Thoracic aorta (tissue), 2 donors: Measurements from ENCODE around the gene B3GALT6. TPM values are rescaled to one million over a fixed set of nuclear protein-coding genes. Genes with fewer than 3 reads are reported as not detected.

Experiments used
- ATAC-seq: fragments of 150-250 bp; one replicate; pipeline ENCODE4 v1.8.0; 2017; ENCODE audit warnings: low read depth; ENCODE audit not compliant: insufficient number of reproducible peaks, low FRiP score
- DNase-seq: peaks from one replicate; pipeline ENCODE4 v3.0.0-alpha.2; 2020; ENCODE audit warnings: low spot score
- H3K27ac ChIP-seq, 2 donors: fragments of 200-600 bp; sonication (generic); 1 replicate in 1 of 2; 2 replicates in 1 of 2; pipeline ENCODE4 v1.5.1; 2016; ENCODE audit warnings: mild to moderate bottlenecking in 2 of 2, moderate library complexity in 2 of 2
- H3K27me3 ChIP-seq: fragments of 200-600 bp; sonication (generic); replicated peaks from 2 replicates; pipeline ENCODE4 v1.6.0; 2016; ENCODE audit warnings: mild to moderate bottlenecking; ENCODE audit not compliant: insufficient read depth
- H3K36me3 ChIP-seq: fragments of 200-600 bp; sonication (generic); one replicate; pipeline ENCODE4 v1.5.1; 2016
- H3K4me1 ChIP-seq, 2 donors: fragments of 200-600 bp; sonication (generic); 1 replicate in 1 of 2; 2 replicates in 1 of 2; pipeline versions ENCODE4 v1.5.1 to v1.6.0; 2016; ENCODE audit warnings: low read depth in 2 of 2, mild to moderate bottlenecking in 1 of 2; ENCODE audit not compliant: control insufficient read depth in 1 of 2
- H3K4me3 ChIP-seq: fragments of 200-600 bp; sonication (generic); 2 replicates; pipeline ENCODE4 v1.5.1; 2016; ENCODE audit warnings: mild to moderate bottlenecking
- H3K9me3 ChIP-seq: fragments of 200-600 bp; sonication (generic); 2 replicates; pipeline ENCODE4 v1.5.1; 2016
- CTCF ChIP-seq: fragments of 200-600 bp; sonication (generic); IDR thresholded peaks from one replicate; pipeline ENCODE4 v1.5.1; 2019; ENCODE audit warnings: antibody characterized with exemption
- total RNA-seq, 2 donors: library from RNA; depleted of rRNA; stranded (reverse); fragments of >200 nt; gene quantifications; one replicate each; pipeline versions ENCODE4 v1.1.0 to v1.2.3, GENCODE V29; 2016

Gene B3GALT6
- total RNA-seq, 2 donors from 2014 or later = 15.5 to 25.3 TPM

- H3K27ac ChIP-seq = no peak overlapping the region
- peaks cover 3% of the 10 kb centered on the region in 2 donors for H3K4me1 ChIP-seq
- TF ChIP-seq CTCF = no peak
- H3K4me3 ChIP-seq = no peak overlapping the region
- DNase-seq = no peak
- peaks cover 4% of the 10 kb centered on the region for H3K36me3 ChIP-seq
- no peak for ATAC-seq
- H3K9me3 ChIP-seq = no peaks in the 10 kb centered on the region
- no peaks in the 10 kb centered on the region for H3K27me3 ChIP-seq
Observed at GRCh38 chr1:1211541-1212441, 20.2 kb upstream of the B3GALT6 start.

- ATAC-seq (no peak), DNase-seq (no peak)
- TF ChIP-seq CTCF = no peak
- Histone ChIP-seq H3K4me3 (peak overlapping the region; percentile 31), H3K27me3 (no peaks in the 10 kb centered on the region), H3K9me3 (no peaks in the 10 kb centered on the region), H3K36me3 (peaks cover 15% of the 10 kb centered on the region), H3K27ac (no peak overlapping the region), H3K4me1 (peaks cover under 1 to 3% of the 10 kb centered on the region in 2 donors)
Observed at GRCh38 chr1:1212780-1213344, 19.2 kb upstream of the B3GALT6 start.

- TF ChIP-seq CTCF = no peak
- DNase-seq (no peak), ATAC-seq (no peak)
- Histone ChIP-seq H3K4me3 (peak within 1 kb of the TSS; percentile 31), H3K27me3 (no peaks in the 10 kb centered on the region), H3K27ac (no peak within 1 kb of the TSS), H3K36me3 (peaks cover 22% of the 10 kb centered on the region), H3K4me1 (no peaks in the 10 kb centered on the region), H3K9me3 (no peaks in the 10 kb centered on the region)
Observed at GRCh38 chr1:1213345-1214265, 18.4 kb upstream of the B3GALT6 start, which contains the start of gene TNFRSF4. Gene TNFRSF4, minus strand, starts transcription at chr1:1214153. Its CDS starts 26 bp downstream, at chr1:1214127.

- no peak for ATAC-seq
Observed at GRCh38 chr1:1215080-1215676, 16.9 kb upstream of the B3GALT6 start.

More at GRCh38 chr1:1215080-1215676, 16.9 kb upstream of the B3GALT6 start:
- Histone ChIP-seq H3K27me3 (no peaks in the 10 kb centered on the region), H3K4me1 (no peaks in the 10 kb centered on the region), H3K9me3 (no peaks in the 10 kb centered on the region), H3K4me3 (no peak overlapping the region), H3K27ac (no peak overlapping the region), H3K36me3 (peaks cover 28% of the 10 kb centered on the region)
- DNase-seq = no peak
- no peak for TF ChIP-seq CTCF
